Measurements from ENCODE around the gene SNRPD3. TPM values are rescaled to one million over a fixed set of nuclear protein-coding genes. Genes with fewer than 3 reads are reported as not detected.

SNRPD3 gene
- total RNA-seq, 1 donor from 2014 or later = 84.9 TPM

- no peak for DNase-seq (ENCODE audit: extremely low spot score, unreplicated experiment)
- Mint-ChIP-seq H3K4me1 (ENCODE audit: unreplicated experiment) (peaks cover 7% of the 10 kb centered on the region), H3K4me3 (ENCODE audit: unreplicated experiment) (no peak overlapping the region), H3K27me3 (ENCODE audit: unreplicated experiment) (no peaks in the 10 kb centered on the region), H3K36me3 (ENCODE audit: unreplicated experiment) (no peaks in the 10 kb centered on the region), H3K27ac (ENCODE audit: unreplicated experiment) (no peak overlapping the region), H3K9me3 (ENCODE audit: unreplicated experiment) (no peaks in the 10 kb centered on the region)
- TF ChIP-seq CTCF (IDR thresholded peaks at IDR 0.05) = no peak
These were observed 33.8 kb downstream of the SNRPD3 start for GRCh38 chr22:24589518-24590030.

GRCh38 chr22:24590596-24591173 is 34.9 kb downstream of the SNRPD3 start:
- H3K27ac Mint-ChIP-seq (ENCODE audit: unreplicated experiment) = no peak overlapping the region
- H3K9me3 Mint-ChIP-seq (ENCODE audit: unreplicated experiment) = no peaks in the 10 kb centered on the region
- DNase-seq (ENCODE audit: extremely low spot score, unreplicated experiment) = no peak
- H3K36me3 Mint-ChIP-seq (ENCODE audit: unreplicated experiment) = no peaks in the 10 kb centered on the region
- no peak overlapping the region for H3K4me3 Mint-ChIP-seq (ENCODE audit: unreplicated experiment)
- no peaks in the 10 kb centered on the region for H3K27me3 Mint-ChIP-seq (ENCODE audit: unreplicated experiment)
- TF ChIP-seq CTCF (IDR thresholded peaks at IDR 0.05) = no peak
- H3K4me1 Mint-ChIP-seq (ENCODE audit: unreplicated experiment) = peaks cover 7% of the 10 kb centered on the region

GRCh38 chr22:24591286-24591830 is 35.6 kb downstream of the SNRPD3 start:
- no peaks in the 10 kb centered on the region for H3K36me3 Mint-ChIP-seq (ENCODE audit: unreplicated experiment)
- H3K4me1 Mint-ChIP-seq (ENCODE audit: unreplicated experiment) = peaks cover 7% of the 10 kb centered on the region
- H3K9me3 Mint-ChIP-seq (ENCODE audit: unreplicated experiment) = no peaks in the 10 kb centered on the region
- TF ChIP-seq CTCF (IDR thresholded peaks at IDR 0.05) = no peak
- peak overlapping the region; percentile 45 for H3K4me3 Mint-ChIP-seq (ENCODE audit: unreplicated experiment)
- H3K27ac Mint-ChIP-seq (ENCODE audit: unreplicated experiment) = no peak overlapping the region
- no peak for DNase-seq (ENCODE audit: extremely low spot score, unreplicated experiment)
- no peaks in the 10 kb centered on the region for H3K27me3 Mint-ChIP-seq (ENCODE audit: unreplicated experiment)

- H3K4me1 Mint-ChIP-seq (ENCODE audit: unreplicated experiment) = peaks cover 7% of the 10 kb centered on the region
- H3K27ac Mint-ChIP-seq (ENCODE audit: unreplicated experiment) = peak overlapping the region; percentile 67
- no peaks in the 10 kb centered on the region for H3K9me3 Mint-ChIP-seq (ENCODE audit: unreplicated experiment)
- DNase-seq (ENCODE audit: extremely low spot score, unreplicated experiment) = no peak
- no peaks in the 10 kb centered on the region for H3K27me3 Mint-ChIP-seq (ENCODE audit: unreplicated experiment)
- TF ChIP-seq CTCF (IDR thresholded peaks at IDR 0.05) = no peak
- H3K36me3 Mint-ChIP-seq (ENCODE audit: unreplicated experiment) = no peaks in the 10 kb centered on the region
- H3K4me3 Mint-ChIP-seq (ENCODE audit: unreplicated experiment) = peak overlapping the region; percentile 85
These were observed 36.5 kb downstream of the SNRPD3 start for GRCh38 chr22:24592058-24592850.
